Skeletal muscle cell (primary cell): Measurements from ENCODE around the gene IGFBP3.

Experiments
- DNase-seq: peaks from one replicate; pipeline ENCODE4 v3.0.0-alpha.2; 2010; ENCODE audit warnings: low read depth
- H3K4me3 ChIP-seq: 2 replicates; pipeline ENCODE4 v1.5.1; 2011; ENCODE audit warnings: low read depth, mild to moderate bottlenecking, control low read depth, low read length, moderate library complexity

The IGFBP3 gene

GRCh38 chr7:45897042-45897690 is 23.9 kb downstream of the IGFBP3 start:
- peak; percentile 73 for DNase-seq

GRCh38 chr7:45894665-45895062 is 26.4 kb downstream of the IGFBP3 start:
- no peak overlapping the region for H3K4me3 ChIP-seq
- no peak for DNase-seq

More at GRCh38 chr7:45897042-45897690, 23.9 kb downstream of the IGFBP3 start:
- H3K4me3 ChIP-seq: no peak overlapping the region

- no peak overlapping the region for H3K4me3 ChIP-seq
- no peak for DNase-seq
These were observed 26.9 kb downstream of the IGFBP3 start for GRCh38 chr7:45893996-45894664.

- no peak for DNase-seq
- no peak overlapping the region for H3K4me3 ChIP-seq
These were observed 27.6 kb downstream of the IGFBP3 start for GRCh38 chr7:45893374-45893995.

- DNase-seq: no peak
- no peak overlapping the region for H3K4me3 ChIP-seq
These were observed 28.6 kb downstream of the IGFBP3 start for GRCh38 chr7:45892407-45893035.

- no peak for DNase-seq
- H3K4me3 ChIP-seq: no peak overlapping the region
These were observed 29.3 kb downstream of the IGFBP3 start for GRCh38 chr7:45891462-45892402.

GRCh38 chr7:45890902-45891461 is 30.1 kb downstream of the IGFBP3 start:
- no peak overlapping the region for H3K4me3 ChIP-seq
- DNase-seq: no peak

GRCh38 chr7:45890125-45890901 is 30.8 kb downstream of the IGFBP3 start:
- no peak overlapping the region for H3K4me3 ChIP-seq
- DNase-seq: no peak

GRCh38 chr7:45889367-45890067 is 31.6 kb downstream of the IGFBP3 start:
- H3K4me3 ChIP-seq: no peak overlapping the region
- no peak for DNase-seq

- DNase-seq: no peak
- H3K4me3 ChIP-seq: peak overlapping the region; percentile 41
These were observed 32.1 kb downstream of the IGFBP3 start for GRCh38 chr7:45888993-45889366.

- H3K4me3 ChIP-seq: peak within 1 kb of the TSS; percentile 41
- no peak for DNase-seq
These were observed 32.7 kb downstream of the IGFBP3 start, which contains the start of gene IGFBP1 for GRCh38 chr7:45888185-45888992. IGFBP1 (plus strand) TSS chr7:45888488; CDS start chr7:45888653, 165 bp downstream.

- H3K4me3 ChIP-seq: no peak overlapping the region
- DNase-seq: no peak
These were observed 34.0 kb downstream of the IGFBP3 start for GRCh38 chr7:45886931-45887667.

GRCh38 chr7:45885264-45885882 is 35.7 kb downstream of the IGFBP3 start:
- H3K4me3 ChIP-seq: no peak overlapping the region
- DNase-seq: no peak

GRCh38 chr7:45884136-45884535 is 36.9 kb downstream of the IGFBP3 start:
- no peak overlapping the region for H3K4me3 ChIP-seq
- DNase-seq: no peak

GRCh38 chr7:45882465-45882810 is 38.6 kb downstream of the IGFBP3 start:
- no peak overlapping the region for H3K4me3 ChIP-seq
- no peak for DNase-seq
